ENCODE measurements around the gene SPTSSB.

Gene SPTSSB

DNA sequence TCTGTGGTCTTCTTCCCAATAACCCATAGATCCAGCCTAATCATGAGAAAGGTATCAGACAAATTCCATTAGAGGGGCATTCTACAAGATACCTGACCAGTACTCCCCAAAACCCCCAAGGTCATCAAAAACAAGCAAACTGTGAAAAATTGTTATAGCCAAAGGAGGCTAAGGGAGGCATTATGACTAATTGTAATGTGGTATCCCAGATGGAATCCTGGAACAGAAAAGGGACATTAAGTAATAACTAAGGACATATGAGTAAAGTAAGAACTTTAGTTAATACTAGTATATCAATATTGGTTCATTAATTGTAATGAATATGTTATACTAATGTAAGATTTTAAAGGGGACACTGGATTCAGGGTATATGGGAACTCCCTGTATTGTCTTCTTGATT, 20.4 kb downstream of the SPTSSB start:
- Histone ChIP-seq H3K9me3 (ENCODE audit: control insufficient read depth, insufficient read depth, low read length) (no peaks in the 10 kb centered on the region), H3K36me3 (ENCODE audit: control insufficient read depth, insufficient read depth, low read length) (no peaks in the 10 kb centered on the region), H3K4me1 (ENCODE audit: control insufficient read depth, insufficient read depth, low read length) (no peaks in the 10 kb centered on the region), H3K27me3 (ENCODE audit: control insufficient read depth, insufficient read depth, low read length) (no peaks in the 10 kb centered on the region), H3K4me3 (ENCODE audit: low read depth, low read length) (no peak overlapping the region), H3K9ac (ENCODE audit: low read depth, low read length) (no peak overlapping the region)

DNA sequence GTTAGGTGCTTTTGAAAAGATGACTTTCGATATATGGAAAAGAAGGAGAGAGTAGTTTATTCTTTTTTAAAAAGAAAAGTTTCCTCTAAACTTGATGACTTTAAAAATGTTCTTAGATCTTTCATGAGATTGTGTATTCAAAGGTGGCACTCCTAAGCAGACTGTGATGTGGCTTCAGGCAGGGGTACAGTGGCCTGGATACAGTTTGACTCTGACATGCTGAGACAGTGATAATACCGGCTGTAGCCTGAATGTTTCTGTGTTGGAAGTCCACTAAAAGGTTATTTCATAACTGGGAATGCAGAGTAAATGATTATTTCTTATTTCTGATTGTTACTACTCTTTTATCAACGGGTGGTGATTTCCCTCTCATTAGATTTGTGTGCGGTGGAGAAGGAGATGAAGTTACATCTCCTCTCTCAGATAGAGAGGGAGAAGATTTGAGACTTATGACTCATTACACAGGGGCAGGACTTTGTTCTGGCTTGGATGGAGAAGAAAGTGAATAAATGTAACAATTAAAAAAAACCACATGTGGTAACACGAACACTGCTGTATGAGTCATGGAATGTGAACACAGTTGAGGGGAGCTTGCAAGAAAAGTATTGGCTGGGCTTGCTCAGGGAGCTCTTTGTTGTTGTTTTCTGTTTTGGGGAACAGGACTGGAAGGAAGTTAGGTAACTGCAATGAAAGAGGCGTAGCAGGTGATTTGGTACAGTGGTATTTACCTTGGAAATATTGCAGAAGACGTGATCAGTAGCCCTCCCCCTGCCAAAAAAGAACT, 21.6 kb downstream of the SPTSSB start:
- Histone ChIP-seq H3K4me1 (ENCODE audit: control insufficient read depth, insufficient read depth, low read length) (no peaks in the 10 kb centered on the region), H3K9me3 (ENCODE audit: control insufficient read depth, insufficient read depth, low read length) (no peaks in the 10 kb centered on the region), H3K9ac (ENCODE audit: low read depth, low read length) (no peak overlapping the region), H3K27me3 (ENCODE audit: control insufficient read depth, insufficient read depth, low read length) (no peaks in the 10 kb centered on the region), H3K4me3 (ENCODE audit: low read depth, low read length) (no peak overlapping the region), H3K36me3 (ENCODE audit: control insufficient read depth, insufficient read depth, low read length) (no peaks in the 10 kb centered on the region)

DNA sequence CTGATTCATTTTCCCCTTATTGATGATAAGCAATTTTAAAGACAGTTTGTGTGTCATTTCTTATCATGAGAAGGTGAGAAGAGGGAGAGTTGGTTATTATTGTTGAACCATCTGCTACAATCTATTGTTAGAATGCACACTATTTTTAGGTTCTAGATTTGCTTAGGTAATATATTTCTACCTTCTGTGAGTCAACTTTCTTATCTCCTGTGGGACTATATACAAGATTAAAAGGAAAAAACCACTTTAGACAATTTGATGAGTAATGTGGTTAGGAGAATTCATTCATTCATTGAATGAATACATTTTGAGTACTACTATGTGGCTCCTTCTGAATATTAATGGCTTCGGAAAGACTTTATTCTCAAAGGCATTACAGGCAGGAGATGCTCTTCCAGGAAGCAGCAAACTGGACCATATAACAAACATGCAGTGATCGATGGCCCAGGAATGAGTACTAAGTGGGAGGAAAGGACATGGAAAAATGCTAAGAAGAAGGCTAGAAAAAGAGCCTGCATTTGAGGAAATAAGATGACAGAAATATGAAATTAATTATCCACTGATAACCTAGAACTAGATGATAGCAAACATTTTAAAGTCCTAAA, 22.4 kb downstream of the SPTSSB start:
- H3K9me3 ChIP-seq (ENCODE audit: control insufficient read depth, insufficient read depth, low read length), result no peaks in the 10 kb centered on the region
- H3K9ac ChIP-seq (ENCODE audit: low read depth, low read length), result no peak overlapping the region
- no peak overlapping the region for H3K4me3 ChIP-seq (ENCODE audit: low read depth, low read length)
- no peaks in the 10 kb centered on the region for H3K36me3 ChIP-seq (ENCODE audit: control insufficient read depth, insufficient read depth, low read length)
- H3K4me1 ChIP-seq (ENCODE audit: control insufficient read depth, insufficient read depth, low read length), result no peaks in the 10 kb centered on the region
- no peaks in the 10 kb centered on the region for H3K27me3 ChIP-seq (ENCODE audit: control insufficient read depth, insufficient read depth, low read length)

DNA sequence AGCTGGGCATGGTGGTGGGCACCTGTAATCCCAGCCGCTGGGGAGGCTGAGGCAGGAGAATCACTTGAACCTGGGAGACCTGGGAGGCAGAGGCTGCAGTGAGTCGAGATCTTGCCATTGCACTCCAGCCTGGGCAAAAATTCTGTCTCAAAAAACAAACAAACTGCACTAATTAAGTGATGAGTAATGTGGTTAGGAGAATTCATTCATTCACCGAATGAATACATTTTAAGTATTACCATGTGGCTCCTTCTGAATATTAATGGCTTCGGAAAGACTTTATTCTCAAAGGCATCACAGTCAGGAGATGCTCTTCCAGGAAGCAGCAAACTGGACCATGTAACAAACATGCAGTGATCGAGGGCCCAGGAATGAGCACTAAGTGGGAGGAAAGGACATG, 23.6 kb downstream of the SPTSSB start:
- Histone ChIP-seq H3K9me3 (ENCODE audit: control insufficient read depth, insufficient read depth, low read length) (no peaks in the 10 kb centered on the region), H3K27me3 (ENCODE audit: control insufficient read depth, insufficient read depth, low read length) (no peaks in the 10 kb centered on the region), H3K36me3 (ENCODE audit: control insufficient read depth, insufficient read depth, low read length) (no peaks in the 10 kb centered on the region), H3K4me3 (ENCODE audit: low read depth, low read length) (no peak overlapping the region), H3K4me1 (ENCODE audit: control insufficient read depth, insufficient read depth, low read length) (no peaks in the 10 kb centered on the region), H3K9ac (ENCODE audit: low read depth, low read length) (no peak overlapping the region)

DNA sequence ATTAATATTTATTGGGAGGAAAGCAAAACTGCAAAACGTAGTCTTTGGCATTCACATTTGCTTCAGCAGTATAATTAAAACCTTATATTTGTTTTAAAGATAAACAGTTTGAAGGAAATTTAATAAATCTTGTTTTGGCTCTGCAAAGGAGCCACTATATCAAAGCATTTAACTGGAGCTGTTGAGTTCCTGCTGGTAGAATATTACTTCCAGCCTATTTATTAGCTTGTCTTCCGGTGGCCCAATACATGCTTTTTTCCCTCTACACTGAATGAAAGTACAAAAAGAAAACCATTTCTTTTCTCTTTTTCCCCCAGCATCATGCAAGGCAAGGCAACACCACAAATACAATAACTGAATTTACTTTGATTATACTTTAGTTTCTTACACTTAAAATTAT, 26.3 kb downstream of the SPTSSB start:
- H3K9ac ChIP-seq (ENCODE audit: low read depth, low read length), result no peak overlapping the region
- H3K36me3 ChIP-seq (ENCODE audit: control insufficient read depth, insufficient read depth, low read length), result no peaks in the 10 kb centered on the region
- H3K4me1 ChIP-seq (ENCODE audit: control insufficient read depth, insufficient read depth, low read length), result no peaks in the 10 kb centered on the region
- H3K4me3 ChIP-seq (ENCODE audit: low read depth, low read length), result no peak overlapping the region
- no peaks in the 10 kb centered on the region for H3K9me3 ChIP-seq (ENCODE audit: control insufficient read depth, insufficient read depth, low read length)
- no peaks in the 10 kb centered on the region for H3K27me3 ChIP-seq (ENCODE audit: control insufficient read depth, insufficient read depth, low read length)

DNA sequence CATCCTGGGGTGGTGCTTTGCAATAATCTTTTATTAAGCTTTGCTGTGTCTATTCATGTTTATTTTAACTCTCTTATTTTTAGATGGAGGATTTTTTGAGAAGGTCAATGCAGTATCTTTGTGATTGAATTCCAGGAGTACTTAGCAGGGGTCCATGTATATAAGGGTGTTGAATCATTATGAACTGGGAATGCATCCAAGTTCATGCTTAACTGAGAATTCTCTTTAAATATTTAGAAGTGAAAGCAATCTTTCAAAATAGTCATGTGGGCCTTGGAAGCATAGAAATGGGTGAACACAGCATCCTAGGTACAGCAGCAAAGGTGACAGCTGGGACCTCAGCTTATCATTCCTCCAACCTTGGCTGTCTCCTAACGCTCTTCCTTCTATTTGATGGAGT, 27.3 kb downstream of the SPTSSB start:
- Histone ChIP-seq H3K9ac (ENCODE audit: low read depth, low read length) (no peak overlapping the region), H3K27me3 (ENCODE audit: control insufficient read depth, insufficient read depth, low read length) (no peaks in the 10 kb centered on the region), H3K4me1 (ENCODE audit: control insufficient read depth, insufficient read depth, low read length) (no peaks in the 10 kb centered on the region), H3K4me3 (ENCODE audit: low read depth, low read length) (no peak overlapping the region), H3K36me3 (ENCODE audit: control insufficient read depth, insufficient read depth, low read length) (no peaks in the 10 kb centered on the region), H3K9me3 (ENCODE audit: control insufficient read depth, insufficient read depth, low read length) (no peaks in the 10 kb centered on the region)

DNA sequence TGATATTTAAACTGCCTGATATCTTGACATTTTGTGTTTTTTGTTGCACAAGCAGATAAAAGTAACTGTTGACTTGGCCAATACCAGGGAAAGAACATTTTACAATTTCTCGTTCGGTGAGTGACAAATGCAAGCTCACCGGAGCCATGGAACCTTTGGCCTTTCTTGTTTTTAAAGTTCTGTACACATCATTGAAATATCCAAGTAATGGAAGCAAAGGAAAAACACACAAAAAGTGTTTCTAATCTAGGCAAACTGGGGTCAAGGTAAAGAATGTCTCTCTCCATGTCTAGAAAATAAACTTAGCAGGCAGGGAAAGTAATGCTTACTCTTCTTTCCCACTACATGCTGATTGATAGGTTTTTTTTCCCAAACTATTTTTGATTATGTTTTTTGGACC, 27.8 kb downstream of the SPTSSB start:
- Histone ChIP-seq H3K27me3 (ENCODE audit: control insufficient read depth, insufficient read depth, low read length) (no peaks in the 10 kb centered on the region), H3K4me3 (ENCODE audit: low read depth, low read length) (no peak overlapping the region), H3K9ac (ENCODE audit: low read depth, low read length) (no peak overlapping the region), H3K36me3 (ENCODE audit: control insufficient read depth, insufficient read depth, low read length) (no peaks in the 10 kb centered on the region), H3K4me1 (ENCODE audit: control insufficient read depth, insufficient read depth, low read length) (no peaks in the 10 kb centered on the region), H3K9me3 (ENCODE audit: control insufficient read depth, insufficient read depth, low read length) (no peaks in the 10 kb centered on the region)

DNA sequence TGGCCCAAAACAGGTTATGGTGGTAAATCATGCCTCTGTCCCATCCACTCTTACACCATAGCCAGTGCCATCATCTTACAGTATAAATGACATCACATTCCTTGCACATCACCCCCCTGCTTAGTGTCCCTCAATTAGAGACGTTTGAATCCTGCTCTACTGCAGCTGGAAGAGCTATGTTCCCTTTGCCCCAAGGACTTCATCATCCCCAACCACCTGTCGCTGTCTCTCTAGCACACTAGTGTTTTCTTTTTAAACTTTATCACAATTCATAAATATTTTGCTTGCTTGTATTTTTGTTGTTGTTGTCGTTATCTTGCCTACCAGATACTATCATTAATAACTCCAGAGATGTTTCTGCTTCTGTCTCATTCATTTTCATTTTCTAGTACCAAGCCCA, 28.7 kb downstream of the SPTSSB start:
- H3K9me3 ChIP-seq (ENCODE audit: control insufficient read depth, insufficient read depth, low read length), result no peaks in the 10 kb centered on the region
- no peaks in the 10 kb centered on the region for H3K27me3 ChIP-seq (ENCODE audit: control insufficient read depth, insufficient read depth, low read length)
- no peak overlapping the region for H3K4me3 ChIP-seq (ENCODE audit: low read depth, low read length)
- H3K4me1 ChIP-seq (ENCODE audit: control insufficient read depth, insufficient read depth, low read length), result no peaks in the 10 kb centered on the region
- H3K36me3 ChIP-seq (ENCODE audit: control insufficient read depth, insufficient read depth, low read length), result no peaks in the 10 kb centered on the region
- no peak overlapping the region for H3K9ac ChIP-seq (ENCODE audit: low read depth, low read length)

DNA sequence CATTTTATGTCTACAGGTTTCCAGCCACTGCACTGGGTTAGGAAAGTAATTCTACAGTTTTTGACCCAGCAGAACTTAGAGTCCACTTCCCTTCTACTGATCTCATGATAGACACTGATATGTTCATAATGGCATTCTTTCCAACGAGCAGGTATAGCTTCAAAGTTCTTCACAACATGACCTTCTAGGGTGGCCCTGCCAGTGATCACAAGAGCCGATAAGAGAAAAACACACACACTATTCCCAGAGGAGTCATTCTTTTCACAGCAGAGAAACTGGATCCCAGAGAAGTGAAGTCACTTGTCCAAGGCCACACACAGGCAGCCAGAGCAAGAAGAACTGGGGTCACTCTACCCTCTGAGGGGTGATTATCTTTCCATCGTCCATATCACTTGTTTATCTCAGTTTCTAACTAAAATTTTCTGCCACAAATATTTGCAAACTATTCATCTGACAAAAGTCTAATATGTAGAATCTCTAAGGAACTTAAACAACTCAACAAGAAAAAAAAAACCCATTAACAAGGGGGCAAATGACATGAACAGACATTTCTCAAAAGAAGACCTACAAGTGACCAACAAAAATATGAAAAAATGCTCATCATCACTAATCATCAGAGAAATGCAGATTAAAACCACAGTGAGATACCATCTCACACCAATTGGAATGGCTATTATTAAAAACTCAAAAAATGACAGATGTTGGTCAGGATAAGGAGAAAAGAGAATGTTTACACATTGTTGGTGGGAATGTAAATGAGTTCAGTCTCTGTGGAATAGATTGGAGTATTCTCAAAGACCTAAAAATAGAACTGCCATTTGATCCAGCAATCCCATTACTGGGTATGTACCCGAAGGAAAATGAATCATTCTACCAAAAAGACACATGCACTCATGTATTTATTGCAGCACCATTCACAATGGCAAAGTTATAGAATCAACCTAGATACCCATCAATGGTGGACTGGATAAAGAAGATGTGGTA, 31.5 kb downstream of the SPTSSB start:
- no peak overlapping the region for H3K4me3 ChIP-seq (ENCODE audit: low read depth, low read length)
- H3K36me3 ChIP-seq (ENCODE audit: control insufficient read depth, insufficient read depth, low read length), result no peaks in the 10 kb centered on the region
- no peaks in the 10 kb centered on the region for H3K9me3 ChIP-seq (ENCODE audit: control insufficient read depth, insufficient read depth, low read length)
- no peaks in the 10 kb centered on the region for H3K4me1 ChIP-seq (ENCODE audit: control insufficient read depth, insufficient read depth, low read length)
- no peak overlapping the region for H3K9ac ChIP-seq (ENCODE audit: low read depth, low read length)
- H3K27me3 ChIP-seq (ENCODE audit: control insufficient read depth, insufficient read depth, low read length), result no peaks in the 10 kb centered on the region

DNA sequence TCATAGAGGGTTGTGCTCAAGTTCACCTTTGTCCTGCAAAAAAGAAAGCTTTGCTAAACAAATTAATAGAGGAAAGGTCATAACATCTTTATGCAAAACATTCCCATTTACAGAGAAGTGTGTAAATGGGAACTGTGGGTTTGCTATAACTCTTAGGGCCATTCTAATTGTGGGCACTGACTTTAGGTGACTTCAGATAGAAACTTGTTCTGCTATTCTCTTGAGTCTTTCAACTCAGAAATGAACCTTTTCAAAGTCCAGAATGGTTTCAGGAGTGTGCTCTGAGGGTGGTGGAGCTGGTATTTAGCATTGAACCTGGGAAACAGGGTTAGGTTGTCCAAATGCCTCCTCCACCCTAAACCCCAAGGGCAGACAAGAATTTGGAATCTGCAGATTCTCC, 34.0 kb downstream of the SPTSSB start:
- no peak overlapping the region for H3K4me3 ChIP-seq (ENCODE audit: low read depth, low read length)
- no peaks in the 10 kb centered on the region for H3K27me3 ChIP-seq (ENCODE audit: control insufficient read depth, insufficient read depth, low read length)
- no peaks in the 10 kb centered on the region for H3K36me3 ChIP-seq (ENCODE audit: control insufficient read depth, insufficient read depth, low read length)
- H3K4me1 ChIP-seq (ENCODE audit: control insufficient read depth, insufficient read depth, low read length), result no peaks in the 10 kb centered on the region
- no peaks in the 10 kb centered on the region for H3K9me3 ChIP-seq (ENCODE audit: control insufficient read depth, insufficient read depth, low read length)
- H3K9ac ChIP-seq (ENCODE audit: low read depth, low read length), result no peak overlapping the region

DNA sequence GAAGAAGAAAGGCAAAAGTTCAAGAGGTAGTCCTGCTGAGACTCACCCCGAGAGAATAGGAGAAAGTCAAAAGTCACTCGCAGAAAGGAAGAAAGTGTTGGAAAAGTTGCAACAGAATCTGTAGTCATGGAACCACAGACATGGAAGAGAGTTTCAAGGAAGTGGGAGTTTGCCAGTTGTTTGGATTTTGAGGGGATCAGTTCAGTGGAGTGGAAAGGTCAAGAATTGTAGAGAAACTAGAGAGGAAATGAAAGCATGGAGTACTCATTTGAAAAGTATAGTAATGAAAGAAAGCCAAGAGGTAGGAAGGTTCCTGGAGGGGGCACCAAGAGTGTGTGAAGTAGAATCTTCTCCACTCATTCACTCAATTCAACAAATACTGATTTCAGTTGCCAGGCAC, 34.7 kb downstream of the SPTSSB start:
- no peak overlapping the region for H3K9ac ChIP-seq (ENCODE audit: low read depth, low read length)
- no peaks in the 10 kb centered on the region for H3K9me3 ChIP-seq (ENCODE audit: control insufficient read depth, insufficient read depth, low read length)
- no peaks in the 10 kb centered on the region for H3K4me1 ChIP-seq (ENCODE audit: control insufficient read depth, insufficient read depth, low read length)
- H3K4me3 ChIP-seq (ENCODE audit: low read depth, low read length), result no peak overlapping the region
- H3K36me3 ChIP-seq (ENCODE audit: control insufficient read depth, insufficient read depth, low read length), result no peaks in the 10 kb centered on the region
- H3K27me3 ChIP-seq (ENCODE audit: control insufficient read depth, insufficient read depth, low read length), result no peaks in the 10 kb centered on the region
